Activated CD4-positive, CD25-positive, alpha-beta regulatory T cell treated with anti-CD3 and anti-CD28 coated beads, Interleukin-2, amount 50 U/mL, for 72 hours (primary cell): Measurements from ENCODE around the gene CALR3.
"Not testable (repeated sequence)": the region's sequence is repeated elsewhere in the genome, so short reads cannot be mapped to it uniquely, and the experiment has no call there.

ENCODE experiments used
- DNase-seq: peaks from one replicate; pipeline ENCODE4 v3.0.0; 2021

Gene CALR3

GRCh38 chr19:16455489-16455888 is 40.5 kb downstream of the CALR3 start:
- no peak for DNase-seq

GRCh38 chr19:16454351-16454918 is 41.5 kb downstream of the CALR3 start:
- DNase-seq = no peak

- DNase-seq = no peak
These were observed 43.6 kb downstream of the CALR3 start for GRCh38 chr19:16452325-16452724.

- no peak for DNase-seq
These were observed 46.5 kb downstream of the CALR3 start for GRCh38 chr19:16449330-16449961.

GRCh38 chr19:16448872-16449271 is 47.1 kb downstream of the CALR3 start:
- DNase-seq = not testable (repeated sequence)

- DNase-seq = no peak
These were observed 49.1 kb downstream of the CALR3 start for GRCh38 chr19:16446724-16447368.

- DNase-seq = no peak
These were observed 49.8 kb downstream of the CALR3 start for GRCh38 chr19:16446108-16446723.

GRCh38 chr19:16445238-16446107 is 50.5 kb downstream of the CALR3 start:
- no peak for DNase-seq

GRCh38 chr19:16444269-16444600 is 51.7 kb downstream of the CALR3 start:
- no peak for DNase-seq

- no peak for DNase-seq
These were observed 53.3 kb downstream of the CALR3 start for GRCh38 chr19:16442386-16443276.

- DNase-seq = no peak
These were observed 54.3 kb downstream of the CALR3 start for GRCh38 chr19:16441661-16442162.

- DNase-seq = no peak
These were observed 59.1 kb downstream of the CALR3 start for GRCh38 chr19:16436780-16437332.

GRCh38 chr19:16435999-16436650 is 59.8 kb downstream of the CALR3 start:
- DNase-seq = no peak

GRCh38 chr19:16435238-16435917 is 60.6 kb downstream of the CALR3 start:
- DNase-seq = no peak

- no peak for DNase-seq
These were observed 62.0 kb downstream of the CALR3 start for GRCh38 chr19:16433986-16434385.

- no peak for DNase-seq
These were observed 66.2 kb downstream of the CALR3 start for GRCh38 chr19:16429759-16430091.

GRCh38 chr19:16429066-16429758 is 66.8 kb downstream of the CALR3 start:
- DNase-seq = no peak
